ENCODE data around the gene PARP3. TPM values are rescaled to one million over a fixed set of nuclear protein-coding genes. Genes with fewer than 3 reads are reported as not detected.

The PARP3 gene
- total RNA-seq, 1 donor from 2014 or later: 20.6 TPM

GRCh38 chr3:51983578-51984268, 41.6 kb downstream of the PARP3 start:
- no peak for TF ChIP-seq POLR2A (IDR thresholded peaks at IDR 0.05)
- Histone ChIP-seq H3K27ac (peak overlapping the region; percentile 91), H3K4me1 (peaks cover 28% of the 10 kb centered on the region), H3K27me3 (no peaks in the 10 kb centered on the region), H3K36me3 (no peaks in the 10 kb centered on the region), H3K4me3 (peak overlapping the region; percentile 53 to 60), H3K9me3 (no peaks in the 10 kb centered on the region)
- DNase-seq (ENCODE audit: extremely low spot score in 2 of 2): no peak
- intact Hi-C loops (cut with DNase I): no loop called here

DNA sequence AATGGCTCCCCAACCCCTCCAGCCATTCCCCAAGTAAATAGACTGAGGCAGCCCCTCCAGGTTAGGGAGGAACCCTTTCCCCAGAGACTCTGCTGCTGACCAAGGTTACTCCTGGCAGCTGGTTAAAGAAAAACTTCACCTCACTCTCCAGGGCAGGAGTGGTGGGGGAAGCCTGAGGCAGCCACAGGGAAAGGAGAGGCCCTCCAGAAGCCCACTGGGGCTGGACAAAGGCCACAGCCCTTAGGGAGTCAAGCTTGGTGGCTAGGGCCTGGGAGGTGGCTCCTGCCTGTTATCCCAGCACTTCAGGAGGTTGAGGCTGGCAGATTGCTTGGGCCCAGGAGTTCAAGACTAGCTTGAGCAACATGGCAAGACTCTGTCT, 42.1 kb downstream of the PARP3 start:
- H3K9me3 ChIP-seq: no peaks in the 10 kb centered on the region
- TF ChIP-seq POLR2AphosphoS5 (IDR thresholded peaks at IDR 0.05; ENCODE audit: insufficient read depth in 1 of 2, low read depth in 1 of 2): no peak
- TF ChIP-seq POLR2A (IDR thresholded peaks at IDR 0.05): no peak
- TF ChIP-seq, protein P1, sequence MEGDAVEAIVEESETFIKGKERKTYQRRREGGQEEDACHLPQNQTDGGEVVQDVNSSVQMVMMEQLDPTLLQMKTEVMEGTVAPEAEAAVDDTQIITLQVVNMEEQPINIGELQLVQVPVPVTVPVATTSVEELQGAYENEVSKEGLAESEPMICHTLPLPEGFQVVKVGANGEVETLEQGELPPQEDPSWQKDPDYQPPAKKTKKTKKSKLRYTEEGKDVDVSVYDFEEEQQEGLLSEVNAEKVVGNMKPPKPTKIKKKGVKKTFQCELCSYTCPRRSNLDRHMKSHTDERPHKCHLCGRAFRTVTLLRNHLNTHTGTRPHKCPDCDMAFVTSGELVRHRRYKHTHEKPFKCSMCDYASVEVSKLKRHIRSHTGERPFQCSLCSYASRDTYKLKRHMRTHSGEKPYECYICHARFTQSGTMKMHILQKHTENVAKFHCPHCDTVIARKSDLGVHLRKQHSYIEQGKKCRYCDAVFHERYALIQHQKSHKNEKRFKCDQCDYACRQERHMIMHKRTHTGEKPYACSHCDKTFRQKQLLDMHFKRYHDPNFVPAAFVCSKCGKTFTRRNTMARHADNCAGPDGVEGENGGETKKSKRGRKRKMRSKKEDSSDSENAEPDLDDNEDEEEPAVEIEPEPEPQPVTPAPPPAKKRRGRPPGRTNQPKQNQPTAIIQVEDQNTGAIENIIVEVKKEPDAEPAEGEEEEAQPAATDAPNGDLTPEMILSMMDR (IDR thresholded peaks at IDR 0.05): no peak
- H3K4me3 ChIP-seq: no peak overlapping the region
- H3K36me3 ChIP-seq: no peaks in the 10 kb centered on the region
- peak overlapping the region; percentile 91 for H3K27ac ChIP-seq
- H3K27me3 ChIP-seq: no peaks in the 10 kb centered on the region
- intact Hi-C loops (cut with DNase I): no loop called here
- no peak for DNase-seq (ENCODE audit: extremely low spot score in 2 of 2)
- H3K4me1 ChIP-seq: peaks cover 28% of the 10 kb centered on the region

- H3K9me3 ChIP-seq: no peaks in the 10 kb centered on the region
- intact Hi-C loops (cut with DNase I): no loop called here
- no peaks in the 10 kb centered on the region for H3K36me3 ChIP-seq
- no peaks in the 10 kb centered on the region for H3K27me3 ChIP-seq
- no peak for DNase-seq (ENCODE audit: extremely low spot score in 2 of 2)
- no peak overlapping the region for H3K4me3 ChIP-seq
- H3K27ac ChIP-seq: no peak overlapping the region
- TF ChIP-seq POLR2AphosphoS5 (IDR thresholded peaks at IDR 0.05; ENCODE audit: insufficient read depth in 1 of 2, low read depth in 1 of 2): no peak
- no peak for TF ChIP-seq POLR2A (IDR thresholded peaks at IDR 0.05)
- TF ChIP-seq, protein P1 (IDR thresholded peaks at IDR 0.05): no peak
- peaks cover 28% of the 10 kb centered on the region for H3K4me1 ChIP-seq
Measured at GRCh38 chr3:51985063-51985462, 42.9 kb downstream of the PARP3 start.

GRCh38 chr3:51986010-51986947, 44.1 kb downstream of the PARP3 start:
- peaks cover 28% of the 10 kb centered on the region for H3K4me1 ChIP-seq
- H3K4me3 ChIP-seq: no peak overlapping the region
- no peaks in the 10 kb centered on the region for H3K9me3 ChIP-seq
- no peaks in the 10 kb centered on the region for H3K36me3 ChIP-seq
- H3K27ac ChIP-seq: no peak overlapping the region
- DNase-seq (ENCODE audit: extremely low spot score in 2 of 2): no peak
- no peaks in the 10 kb centered on the region for H3K27me3 ChIP-seq
- intact Hi-C loops (cut with DNase I): no loop called here
- TF ChIP-seq POLR2A (IDR thresholded peaks at IDR 0.05): no peak
- TF ChIP-seq, protein P1 (IDR thresholded peaks at IDR 0.05): no peak
- TF ChIP-seq POLR2AphosphoS5 (IDR thresholded peaks at IDR 0.05; ENCODE audit: insufficient read depth in 1 of 2, low read depth in 1 of 2): no peak

GRCh38 chr3:51987568-51987967, 45.4 kb downstream of the PARP3 start:
- no peak for DNase-seq (ENCODE audit: extremely low spot score in 2 of 2)
- peaks cover 16% of the 10 kb centered on the region for H3K4me1 ChIP-seq
- H3K4me3 ChIP-seq: no peak overlapping the region
- no peak overlapping the region for H3K27ac ChIP-seq
- no peaks in the 10 kb centered on the region for H3K36me3 ChIP-seq
- intact Hi-C loops (cut with DNase I): no loop called here
- H3K27me3 ChIP-seq: no peaks in the 10 kb centered on the region
- TF ChIP-seq POLR2A (IDR thresholded peaks at IDR 0.05) (no peak), POLR2AphosphoS5 (IDR thresholded peaks at IDR 0.05; ENCODE audit: insufficient read depth in 1 of 2, low read depth in 1 of 2) (no peak)
- TF ChIP-seq, protein P1 (IDR thresholded peaks at IDR 0.05): no peak
- no peaks in the 10 kb centered on the region for H3K9me3 ChIP-seq

Measured in vagina (tissue), 2 donors.